ENCODE results near the gene GPR180. TPM values are rescaled to one million over a fixed set of nuclear protein-coding genes. Genes with fewer than 3 reads are reported as not detected.

Gene GPR180
- total RNA-seq = 15.5 and 17.1 TPM in 2 replicates

DNA sequence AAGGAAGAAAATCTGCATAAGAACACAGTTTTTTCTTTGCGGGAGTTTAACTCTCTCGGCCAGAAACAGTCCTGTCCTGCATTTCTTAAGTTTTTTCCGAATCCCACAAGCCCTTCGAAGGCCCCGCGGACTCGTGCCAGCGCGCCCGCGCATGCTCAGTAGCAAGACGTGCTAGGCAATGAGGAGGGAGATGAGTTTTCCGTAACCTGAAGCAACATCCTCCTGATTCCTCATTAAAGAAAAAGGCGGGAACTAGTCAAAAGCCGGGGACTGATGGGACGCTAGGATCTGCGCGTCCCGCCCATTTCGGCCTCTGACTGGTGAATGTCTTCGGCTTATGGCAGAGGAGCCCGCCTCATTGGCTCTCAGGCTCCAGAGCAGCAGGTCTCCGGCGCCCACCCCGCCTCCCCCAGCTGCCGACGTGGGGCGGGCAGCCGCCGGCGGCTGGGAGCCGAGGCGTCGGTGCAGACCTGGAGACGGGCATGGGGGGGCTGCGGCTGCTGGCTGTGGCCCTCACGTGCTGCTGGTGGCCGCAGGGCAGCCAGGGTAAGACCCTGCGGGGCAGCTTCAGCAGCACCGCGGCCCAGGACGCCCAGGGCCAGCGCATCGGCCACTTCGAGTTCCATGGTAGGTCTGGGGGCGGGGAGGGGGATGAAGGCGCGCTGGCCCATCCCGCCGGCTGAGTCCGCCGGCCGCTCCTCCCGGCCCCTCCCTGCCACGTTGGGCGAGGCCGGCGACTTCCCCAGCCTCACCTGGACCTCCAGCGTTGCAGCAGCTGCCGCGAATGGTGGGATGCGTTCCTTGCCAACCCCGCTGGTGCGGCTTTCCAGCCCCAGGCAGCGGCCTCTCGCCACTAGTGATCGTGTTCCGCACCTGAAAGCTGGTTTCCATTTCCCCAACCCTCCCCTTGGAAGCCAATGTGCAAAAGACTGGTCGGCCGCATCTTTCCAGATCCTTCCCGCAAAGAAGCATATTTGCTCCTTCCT is at the start of gene GPR180:
Gene GPR180, plus strand, starts transcription at position 412 of the 986 bp plus-strand sequence. Its CDS starts 71 bp downstream, at position 483.

GRCh38 chr13:94595950-94596574 is 5.6 kb upstream of the GPR180 start, which contains the start of gene TGDS:
Gene TGDS (minus strand): TSS chr13:94596152. CDS start chr13:94596136, 16 bp downstream.

Other genes starting within 250 kb of the GPR180 start
- gene DCT, start 122.2 kb upstream of the GPR180 start, total RNA-seq = 0.28 TPM in 1 of 2 replicates, not detected in the other
- gene TGDS, start 5.7 kb upstream of the GPR180 start, total RNA-seq = 16.1 and 19.0 TPM in 2 replicates
- gene SOX21, start 110.7 kb downstream of the GPR180 start, total RNA-seq = under 0.01 TPM in 1 of 2 replicates, not detected in the other